HG03039 (cell line): ENCODE data around the gene SCG3.
A peak's percentile ranks its signal among the peaks of the same experiment; 100 is the strongest.

ENCODE experiments used
- ATAC-seq: cut with Tn5 transposase; IDR thresholded peaks from one replicate; pipeline ENCODE4 v1.9.1; 2021; ENCODE audit warnings: mild to moderate bottlenecking, moderate library complexity; ENCODE audit not compliant: unreplicated experiment

Gene SCG3

GRCh38 chr15:51726302-51727073 lies 45.2 kb downstream of the SCG3 start:
- peak; percentile 92 for ATAC-seq

- ATAC-seq, result no peak
These were observed 46.0 kb downstream of the SCG3 start for GRCh38 chr15:51727141-51727897.

GRCh38 chr15:51731549-51732267 lies 50.4 kb downstream of the SCG3 start:
- ATAC-seq, result peak; percentile 63

- no peak for ATAC-seq
These were observed 51.3 kb downstream of the SCG3 start for GRCh38 chr15:51732646-51733045.

- ATAC-seq, result no peak
These were observed 54.1 kb downstream of the SCG3 start for GRCh38 chr15:51735228-51736010.

- ATAC-seq, result no peak
These were observed 54.8 kb downstream of the SCG3 start for GRCh38 chr15:51736069-51736468.

- peak; percentile 20 for ATAC-seq
These were observed 55.6 kb downstream of the SCG3 start for GRCh38 chr15:51736751-51737521.

GRCh38 chr15:51737522-51738305 lies 56.4 kb downstream of the SCG3 start, which contains the start of gene LYSMD2:
Gene LYSMD2, minus strand, starts transcription at chr15:51737655. Its CDS starts 33 bp downstream, at chr15:51737622.
- ATAC-seq, result peak; percentile 41

GRCh38 chr15:51738553-51738952 lies 57.2 kb downstream of the SCG3 start:
- no peak for ATAC-seq

- no peak for ATAC-seq
These were observed 57.9 kb downstream of the SCG3 start for GRCh38 chr15:51739061-51739712.

GRCh38 chr15:51749307-51749706 lies 68.0 kb downstream of the SCG3 start:
- no peak for ATAC-seq

- ATAC-seq, result no peak
These were observed 68.9 kb downstream of the SCG3 start for GRCh38 chr15:51750186-51750585.

- ATAC-seq, result peak; percentile 78
These were observed 69.7 kb downstream of the SCG3 start, which contains the start of gene TMOD2 for GRCh38 chr15:51750792-51751696. Gene TMOD2, plus strand, starts transcription at chr15:51751597. Its CDS starts 14,845 bp downstream, at chr15:51766442.

- peak; percentile 33 for ATAC-seq
These were observed 70.7 kb downstream of the SCG3 start for GRCh38 chr15:51751697-51752683.

GRCh38 chr15:51752888-51753287 lies 71.6 kb downstream of the SCG3 start:
- no peak for ATAC-seq

GRCh38 chr15:51754267-51754666 lies 73.0 kb downstream of the SCG3 start:
- ATAC-seq, result no peak
